AG04449 (cell line): ENCODE measurements around the gene LINC01488.

Experiments
- CTCF ChIA-PET: fragments of 350-600 bp; formaldehyde crosslinking; extraction: SDS; loops from one replicate; lab custom pipeline; 2021; ENCODE audit warnings: antibody characterized with exemption; lab: Yijun Ruan, JAX
- POLR2A ChIA-PET: fragments of 400-600, 350-600 bp; formaldehyde crosslinking; extraction: SDS; loops from one replicate; lab custom pipeline; 2020; ENCODE audit warnings: antibody characterized with exemption, inconsistent platforms; lab: Yijun Ruan, JAX
- DNase-seq: peaks from one replicate; pipeline ENCODE4 v3.0.0-alpha.2; 2010; ENCODE audit warnings: low read depth, low spot score
- H3K4me3 ChIP-seq: 2 replicates; pipeline ENCODE4 v1.5.1; 2011; ENCODE audit warnings: low read depth, mild to moderate bottlenecking, control low read depth, low read length
- TF ChIP-seq, protein P1 (sequence below): IDR thresholded peaks from one replicate; pipeline ENCODE4 v1.5.1; 2011; ENCODE audit warnings: mild to moderate bottlenecking, moderate library complexity, low read length, control low read depth, inconsistent platforms; ENCODE audit not compliant: insufficient read depth; ENCODE audit errors: missing control alignments

The LINC01488 gene

GRCh38 chr11:69489031-69489745 lies 7.7 kb downstream of the LINC01488 start:
- TF ChIP-seq, protein P1, sequence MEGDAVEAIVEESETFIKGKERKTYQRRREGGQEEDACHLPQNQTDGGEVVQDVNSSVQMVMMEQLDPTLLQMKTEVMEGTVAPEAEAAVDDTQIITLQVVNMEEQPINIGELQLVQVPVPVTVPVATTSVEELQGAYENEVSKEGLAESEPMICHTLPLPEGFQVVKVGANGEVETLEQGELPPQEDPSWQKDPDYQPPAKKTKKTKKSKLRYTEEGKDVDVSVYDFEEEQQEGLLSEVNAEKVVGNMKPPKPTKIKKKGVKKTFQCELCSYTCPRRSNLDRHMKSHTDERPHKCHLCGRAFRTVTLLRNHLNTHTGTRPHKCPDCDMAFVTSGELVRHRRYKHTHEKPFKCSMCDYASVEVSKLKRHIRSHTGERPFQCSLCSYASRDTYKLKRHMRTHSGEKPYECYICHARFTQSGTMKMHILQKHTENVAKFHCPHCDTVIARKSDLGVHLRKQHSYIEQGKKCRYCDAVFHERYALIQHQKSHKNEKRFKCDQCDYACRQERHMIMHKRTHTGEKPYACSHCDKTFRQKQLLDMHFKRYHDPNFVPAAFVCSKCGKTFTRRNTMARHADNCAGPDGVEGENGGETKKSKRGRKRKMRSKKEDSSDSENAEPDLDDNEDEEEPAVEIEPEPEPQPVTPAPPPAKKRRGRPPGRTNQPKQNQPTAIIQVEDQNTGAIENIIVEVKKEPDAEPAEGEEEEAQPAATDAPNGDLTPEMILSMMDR = no peak
- DNase-seq = no peak
- no peak overlapping the region for H3K4me3 ChIP-seq
- POLR2A ChIA-PET = no interaction called here
- CTCF ChIA-PET = interaction anchor here (1.0 kb wide), 1 partner anchor 196 kb away, joined by 3 read pairs; no protein-coding TSS in a partner anchor

GRCh38 chr11:69489746-69490365 lies 8.4 kb downstream of the LINC01488 start:
- POLR2A ChIA-PET = no interaction called here
- TF ChIP-seq, protein P1 = no peak
- CTCF ChIA-PET = interaction anchor here (1.0 kb wide), 1 partner anchor 197 kb away, joined by 3 read pairs; no protein-coding TSS in a partner anchor
- DNase-seq = no peak
- no peak overlapping the region for H3K4me3 ChIP-seq

- POLR2A ChIA-PET = no interaction called here
- no peak for DNase-seq
- no peak overlapping the region for H3K4me3 ChIP-seq
- CTCF ChIA-PET = no interaction called here
- TF ChIP-seq, protein P1 = no peak
Observed at GRCh38 chr11:69490516-69490915, 9.1 kb downstream of the LINC01488 start.

- ChIA-PET CTCF (no interaction called here), POLR2A (no interaction called here)
- TF ChIP-seq, protein P1 = no peak
- no peak for DNase-seq
- no peak overlapping the region for H3K4me3 ChIP-seq
Observed at GRCh38 chr11:69491071-69492031, 9.9 kb downstream of the LINC01488 start.

DNA sequence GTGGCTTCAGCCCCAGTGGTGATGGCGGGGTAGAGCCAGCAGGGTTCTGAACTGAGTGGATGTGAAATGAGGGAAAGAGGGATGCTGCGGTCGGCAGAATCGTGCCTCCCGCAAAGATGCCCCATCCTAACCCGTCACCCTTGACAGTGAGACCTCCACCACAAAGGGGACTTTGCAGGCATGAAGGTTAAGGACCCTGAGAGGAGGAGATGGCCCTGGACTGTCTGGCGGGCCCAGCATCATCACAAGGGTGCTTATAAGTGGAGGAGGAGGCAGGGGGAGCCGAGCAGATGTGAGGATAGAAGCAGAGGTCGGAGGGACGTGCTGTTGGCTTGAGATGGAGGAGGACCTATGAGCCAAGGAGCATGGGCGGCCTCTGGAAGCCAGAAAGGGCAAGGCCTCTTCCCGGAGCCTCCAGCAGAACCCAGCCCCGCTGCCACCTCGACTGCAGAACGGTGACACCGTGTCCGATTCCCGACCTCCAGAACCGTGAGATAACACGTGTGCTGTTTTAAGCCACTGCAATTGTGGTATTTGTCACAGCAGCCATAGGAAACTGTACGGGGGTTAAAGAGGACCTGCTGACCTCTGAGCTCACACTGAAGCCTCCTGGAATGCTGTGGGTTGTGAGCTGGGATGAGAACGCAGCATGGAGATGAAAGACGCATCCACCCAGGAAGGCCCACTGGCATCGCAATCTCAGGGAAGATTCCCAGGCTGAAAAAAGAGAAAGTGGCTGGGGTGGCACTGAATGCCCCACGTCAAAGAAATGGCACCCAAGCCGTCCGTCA lies 10.9 kb downstream of the LINC01488 start:
- H3K4me3 ChIP-seq = no peak overlapping the region
- TF ChIP-seq, protein P1 = no peak
- ChIA-PET CTCF (no interaction called here), POLR2A (no interaction called here)
- DNase-seq = no peak
